AG08395 (cell line): ENCODE results near the gene SENP6.
"Not testable (repeated sequence)": the region's sequence is repeated elsewhere in the genome, so short reads cannot be mapped to it uniquely, and the experiment has no call there.

Source experiments
- DNase-seq: peaks from one replicate; pipeline ENCODE4 v3.0.0; 2012; ENCODE audit warnings: mixed read lengths, low spot score

Gene SENP6

DNA sequence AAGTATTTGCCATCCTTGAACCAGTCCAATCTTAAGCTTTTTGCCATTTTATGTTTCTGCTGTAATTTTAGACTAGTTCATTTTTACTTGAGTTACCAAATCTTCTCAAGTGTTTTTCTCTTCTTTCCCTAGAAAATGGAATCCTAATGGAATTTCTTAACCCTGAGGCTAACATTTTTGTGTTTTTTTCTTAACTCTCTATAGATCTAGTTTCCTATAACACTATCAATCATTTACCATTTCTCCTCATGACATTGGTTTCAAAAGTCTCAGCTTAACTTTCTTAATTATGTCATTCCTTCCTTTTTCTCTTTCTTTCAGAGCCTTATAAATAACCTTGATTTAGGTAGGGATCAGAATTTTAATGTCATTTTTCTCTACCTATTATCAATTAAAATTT, 54.8 kb downstream of the SENP6 start:
- DNase-seq = no peak

DNA sequence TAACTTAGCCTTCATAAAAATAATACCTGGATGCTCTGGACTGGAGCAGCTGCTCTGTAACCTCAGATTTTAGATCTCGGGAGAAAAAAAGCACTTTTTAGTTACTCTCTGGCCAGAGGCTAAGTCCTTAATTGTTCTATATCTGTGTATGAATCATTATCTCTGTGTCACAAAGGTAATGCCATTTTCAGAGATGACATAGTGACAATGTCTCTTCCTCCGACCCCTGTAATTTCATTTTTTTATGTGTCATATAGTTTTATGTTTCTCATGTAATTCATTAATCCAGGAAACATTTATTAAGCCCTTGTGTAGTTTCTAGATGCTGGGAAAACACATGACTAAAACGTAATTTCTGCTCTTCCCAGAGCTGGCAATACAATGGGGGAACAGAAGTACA, 55.6 kb downstream of the SENP6 start:
- DNase-seq = no peak

DNA sequence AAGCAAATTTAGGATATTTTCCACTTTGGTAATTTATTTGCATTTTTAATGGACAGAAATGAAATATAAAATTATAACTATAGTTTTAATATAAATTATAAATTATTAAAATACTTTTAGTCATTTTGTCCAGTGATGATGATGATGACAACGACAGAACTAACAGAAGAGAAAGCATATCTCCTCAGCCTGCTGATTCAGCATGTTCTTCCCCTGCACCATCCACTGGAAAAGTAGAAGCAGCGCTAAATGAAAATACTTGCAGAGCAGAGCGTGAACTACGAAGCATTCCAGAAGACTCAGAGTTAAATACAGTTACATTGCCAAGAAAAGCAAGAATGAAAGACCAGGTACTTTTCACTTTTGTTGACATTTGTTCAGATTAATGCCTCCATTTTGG, 64.9 kb downstream of the SENP6 start:
- DNase-seq = no peak

DNA sequence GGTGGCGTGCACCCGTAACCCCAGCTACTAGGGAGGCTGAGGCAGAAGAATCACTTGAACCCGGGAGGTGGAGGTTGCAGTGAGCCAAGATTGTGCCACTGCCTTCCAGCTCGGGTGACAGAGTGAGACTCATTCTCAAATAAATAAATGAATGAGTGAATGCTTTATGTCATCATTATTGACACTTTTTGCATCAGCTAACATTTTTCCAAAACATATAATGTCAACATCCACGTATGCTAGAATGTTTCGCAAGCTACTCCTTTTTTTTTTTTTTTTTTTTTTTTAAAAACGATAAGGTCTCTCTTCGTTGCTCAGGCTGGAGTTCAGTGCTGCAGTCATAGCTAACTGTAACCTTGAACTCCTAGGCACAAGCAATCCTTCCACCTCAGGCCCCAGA, 72.2 kb downstream of the SENP6 start:
- no peak for DNase-seq

DNA sequence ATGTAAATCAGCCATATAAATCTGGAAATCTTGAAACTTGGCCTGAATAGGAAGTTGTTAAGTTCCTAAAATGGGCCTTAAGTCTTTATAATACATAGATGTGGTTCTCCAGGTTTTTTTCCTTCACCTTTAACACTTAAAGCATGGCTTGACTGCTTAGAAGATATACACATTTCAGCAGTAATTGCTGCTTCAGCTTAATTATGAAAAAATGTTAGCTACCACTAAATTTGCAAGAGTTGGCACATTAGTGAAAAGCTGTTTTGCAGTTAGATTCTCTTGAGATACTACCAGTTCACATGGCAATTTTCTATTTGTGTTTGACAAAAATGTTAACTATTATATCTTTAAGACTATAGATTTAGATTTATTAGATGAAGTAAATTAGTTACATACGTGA, 74.7 kb downstream of the SENP6 start:
- DNase-seq = no peak

DNA sequence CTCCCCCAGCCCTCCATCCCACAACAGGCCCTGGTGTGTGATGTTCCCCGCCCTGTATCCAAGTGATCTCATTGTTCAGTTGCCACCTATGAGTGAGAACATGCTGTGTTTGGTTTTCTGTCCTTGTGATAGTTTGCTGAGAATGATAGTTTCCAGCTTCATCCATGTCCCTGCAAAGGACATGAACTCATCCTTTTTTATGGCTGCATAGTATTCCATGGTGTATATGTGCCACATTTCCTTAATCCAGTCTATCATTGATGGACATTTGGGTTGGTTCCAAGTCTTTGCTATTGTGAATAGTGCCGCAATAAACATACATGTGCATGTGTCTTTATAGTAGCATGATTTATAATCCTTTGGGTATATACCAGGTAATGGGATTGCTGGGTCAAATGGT, 80.9 kb downstream of the SENP6 start:
- not testable (repeated sequence) for DNase-seq

DNA sequence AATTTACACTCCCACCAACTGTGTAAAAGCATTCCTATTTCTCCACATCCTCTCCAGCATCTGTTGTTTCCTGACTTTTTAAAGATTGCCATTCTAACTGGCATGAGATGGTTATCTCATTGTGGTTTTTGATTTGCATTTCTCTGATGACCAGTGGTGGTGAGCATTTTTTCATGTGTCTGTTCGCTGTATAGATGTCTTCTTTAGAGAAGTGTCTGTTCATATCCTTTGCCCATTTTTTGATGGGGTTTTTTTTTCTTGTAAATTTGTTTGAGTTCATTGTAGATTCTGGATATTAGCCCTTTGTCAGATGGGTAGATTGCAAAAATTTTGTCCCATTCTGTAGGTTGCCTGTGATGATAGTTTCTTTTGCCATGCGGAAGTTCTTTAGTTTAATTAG, 81.3 kb downstream of the SENP6 start:
- not testable (repeated sequence) for DNase-seq

DNA sequence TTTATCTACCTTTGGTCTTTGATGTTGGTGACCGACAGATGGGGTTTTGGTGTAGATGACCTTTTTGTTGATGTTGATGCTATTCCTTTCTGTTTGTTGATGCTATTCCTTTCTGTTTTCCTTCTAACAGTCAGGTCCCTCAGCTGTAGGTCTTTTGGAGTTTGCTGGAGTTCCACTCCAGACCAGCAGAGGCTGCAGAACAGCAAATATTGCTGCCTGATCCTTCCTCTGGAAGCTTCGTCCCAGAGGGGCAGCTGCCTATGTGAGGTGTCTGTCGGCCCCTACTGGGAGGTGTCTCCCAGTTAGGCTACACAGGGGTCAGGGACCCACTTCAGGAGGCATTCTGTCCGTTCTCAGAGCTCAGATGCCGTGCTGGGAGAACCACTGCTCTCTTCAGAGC, 85.9 kb downstream of the SENP6 start:
- DNase-seq = not testable (repeated sequence)

DNA sequence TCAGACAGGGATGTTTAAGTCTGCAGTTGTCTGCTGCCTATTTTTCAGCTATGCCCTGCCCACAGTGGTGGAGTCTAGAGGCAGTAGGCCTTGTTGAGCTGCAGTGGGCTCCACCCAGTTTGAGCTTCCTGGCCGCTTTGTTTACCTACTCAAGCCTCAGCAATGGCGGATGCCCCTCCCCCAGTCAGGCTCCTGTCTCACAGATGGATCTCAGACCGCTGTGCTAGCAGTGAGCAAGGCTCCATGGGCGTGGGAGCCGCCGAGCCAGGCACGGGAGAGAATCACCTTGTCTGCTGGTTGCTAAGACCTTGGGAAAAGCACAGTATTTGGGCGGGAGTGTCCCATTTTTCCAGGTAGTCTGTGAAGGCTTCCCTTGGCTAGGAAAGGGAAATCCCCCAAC, 86.3 kb downstream of the SENP6 start:
- not testable (repeated sequence) for DNase-seq

DNA sequence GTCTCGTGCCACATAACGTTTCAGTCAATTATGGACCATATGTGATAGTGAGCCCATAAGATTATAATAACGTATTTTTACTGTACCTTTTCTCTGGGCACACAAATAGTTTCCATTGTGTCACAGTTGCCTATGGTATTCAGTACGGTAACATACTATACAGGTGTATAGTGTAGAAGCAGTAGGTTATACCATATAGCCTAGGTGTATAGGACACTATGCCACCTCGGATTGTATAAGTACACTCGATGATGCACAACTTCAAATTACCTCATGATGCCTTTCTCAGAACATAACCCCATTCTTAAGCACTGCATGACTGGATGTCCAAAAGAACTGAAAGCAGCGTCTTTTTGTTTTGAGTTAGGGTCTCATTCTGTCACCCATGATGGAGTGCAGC, 87.9 kb downstream of the SENP6 start:
- no peak for DNase-seq

DNA sequence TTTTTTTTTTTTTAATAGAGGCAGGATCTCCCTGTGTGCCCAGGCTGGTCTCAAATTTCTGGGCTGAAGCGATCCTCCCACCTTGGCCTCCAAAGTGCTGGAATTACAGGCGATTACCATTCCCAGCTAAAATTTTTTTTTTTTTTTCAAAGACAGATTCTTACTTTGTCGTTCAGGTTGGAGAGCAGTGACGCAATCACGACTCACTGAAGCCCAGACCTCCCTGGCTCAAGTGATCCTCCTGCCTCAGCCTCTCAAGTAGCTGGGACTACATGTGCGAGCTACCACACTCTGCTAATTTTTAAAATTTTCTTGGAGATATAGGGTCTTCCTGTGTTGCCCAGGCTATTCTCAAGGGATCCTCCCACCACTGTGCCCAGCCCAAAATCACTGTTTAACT, 89.3 kb downstream of the SENP6 start:
- no peak for DNase-seq

DNA sequence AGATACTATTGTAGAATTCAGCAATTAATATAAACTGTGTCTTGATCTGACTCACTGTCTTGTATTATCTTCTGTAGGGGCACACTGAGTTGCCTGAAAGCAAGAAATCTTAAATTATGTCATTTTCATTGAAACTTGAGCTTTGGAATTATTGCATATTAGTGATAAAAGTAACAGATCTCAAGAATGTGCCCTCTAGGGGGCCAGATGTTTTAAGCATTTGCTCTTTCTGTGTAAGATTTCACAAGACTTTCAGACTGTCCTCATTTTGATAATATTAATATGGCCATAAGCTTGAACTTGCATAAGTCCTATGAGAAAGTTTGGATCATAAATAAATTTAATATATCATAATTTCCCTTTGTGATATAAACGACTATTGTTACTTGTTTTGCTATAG, 91.9 kb downstream of the SENP6 start:
- no peak for DNase-seq

DNA sequence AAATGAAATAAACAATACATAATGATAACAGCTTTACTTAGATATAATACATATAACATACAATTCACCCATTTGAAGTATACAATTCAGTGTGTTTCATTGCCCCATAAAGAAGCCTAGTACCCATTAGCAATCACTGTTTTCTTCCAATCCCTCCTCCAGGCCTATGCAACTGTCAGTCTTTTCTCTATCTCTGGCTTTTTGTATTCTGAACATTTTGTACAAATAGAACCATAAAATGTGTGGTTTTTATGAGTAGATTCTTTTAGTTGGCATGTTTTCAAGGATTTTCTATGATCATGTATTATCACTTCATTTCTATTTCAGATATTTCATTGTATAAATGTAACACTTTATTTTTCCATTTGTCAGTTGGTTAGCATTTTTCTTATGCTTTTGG, 92.7 kb downstream of the SENP6 start:
- DNase-seq = no peak

DNA sequence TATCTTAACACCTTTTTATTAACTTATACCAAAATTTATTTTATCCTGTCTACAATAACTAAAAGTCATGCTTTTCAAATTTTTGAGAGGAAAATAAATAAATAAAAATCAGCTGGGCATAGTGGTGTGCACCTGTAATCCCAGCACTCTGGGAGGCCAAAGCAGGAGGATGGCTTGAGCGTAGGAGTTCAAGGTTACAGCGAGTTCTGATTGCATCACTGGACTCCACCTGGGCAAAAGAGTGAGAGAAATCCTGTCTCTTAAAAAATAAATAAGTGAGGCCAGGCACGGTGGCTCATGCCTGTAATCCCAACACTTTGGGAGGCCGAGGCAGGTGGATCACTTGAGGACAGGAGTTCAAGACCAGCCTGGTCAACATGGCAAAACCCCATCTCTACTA, 106.7 kb downstream of the SENP6 start:
- DNase-seq = not testable (repeated sequence)

DNA sequence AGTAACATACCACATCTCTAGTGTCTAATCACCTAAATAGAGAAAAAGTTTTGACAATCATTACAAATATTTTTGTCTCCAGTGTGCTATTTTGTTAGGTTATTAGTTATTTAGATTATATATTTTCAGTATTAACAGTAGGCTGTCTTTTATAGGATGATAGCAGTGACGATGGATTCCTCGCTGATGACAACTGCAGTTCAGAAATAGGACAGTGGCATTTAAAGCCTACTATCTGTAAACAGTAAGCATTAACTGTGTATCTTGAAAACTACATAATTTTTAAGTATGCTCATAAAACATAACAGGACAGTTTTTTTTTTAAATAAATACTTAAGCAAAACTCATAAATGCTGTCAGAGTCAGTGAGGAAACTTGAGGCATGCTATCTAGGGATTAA, 109.5 kb downstream of the SENP6 start:
- no peak for DNase-seq

DNA sequence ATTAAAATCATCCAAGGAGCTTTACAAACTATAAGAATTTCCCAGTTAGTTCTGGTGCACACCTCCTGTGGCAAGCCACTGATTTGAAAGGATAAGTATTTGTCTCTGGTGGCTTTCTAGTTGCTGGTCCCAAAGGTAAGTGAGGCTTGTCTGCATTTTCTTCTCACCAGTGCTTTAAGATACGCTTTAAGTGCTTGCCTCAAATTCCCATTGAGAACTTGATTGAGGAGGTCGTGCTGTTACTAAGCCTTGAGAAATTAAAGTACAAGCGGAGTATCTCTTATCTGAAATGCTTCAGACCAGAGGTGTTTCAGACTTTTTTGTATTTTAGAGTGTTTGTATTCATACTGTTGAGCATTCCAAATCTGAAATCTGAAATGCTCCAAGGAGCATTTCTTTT, 117.5 kb downstream of the SENP6 start:
- no peak for DNase-seq

DNA sequence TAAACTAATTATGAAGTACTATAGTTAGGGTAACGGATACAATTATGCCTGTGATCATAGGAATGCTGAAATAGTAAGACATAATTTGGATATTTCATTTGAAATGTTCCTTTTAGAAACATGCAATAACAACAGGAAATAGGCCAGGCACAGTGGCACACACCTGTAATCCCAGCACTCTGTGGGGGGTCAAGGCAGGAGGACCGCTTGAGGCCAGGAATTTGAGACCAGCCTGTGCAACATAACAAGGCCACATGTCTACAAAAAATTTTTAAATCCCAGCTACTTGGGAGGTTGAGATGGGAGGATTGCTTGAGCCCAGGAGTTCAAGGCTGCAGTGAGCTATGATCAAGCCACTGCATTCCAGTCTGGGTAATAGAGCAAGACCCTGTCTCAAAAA, 121.7 kb downstream of the SENP6 start:
- DNase-seq = no peak

DNA sequence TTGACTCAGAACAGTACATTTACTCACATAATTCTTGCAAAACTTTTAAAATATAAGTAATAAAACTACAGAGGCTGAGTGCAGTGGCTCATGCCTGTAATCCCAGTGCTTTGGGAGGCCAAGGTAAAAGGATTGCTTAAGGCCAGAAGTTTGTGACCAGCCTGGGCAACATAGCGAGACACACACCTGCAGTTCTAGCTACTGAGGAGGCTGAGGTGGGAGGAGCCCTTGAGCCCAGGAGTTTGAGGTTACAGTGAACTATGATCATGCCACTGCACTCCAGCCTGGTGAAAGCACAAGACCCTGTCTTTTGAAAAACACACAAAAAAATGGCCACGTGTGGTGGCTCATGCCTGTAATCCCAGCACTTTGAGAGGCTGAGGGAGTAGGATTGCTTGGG, 125.5 kb downstream of the SENP6 start:
- no peak for DNase-seq

DNA sequence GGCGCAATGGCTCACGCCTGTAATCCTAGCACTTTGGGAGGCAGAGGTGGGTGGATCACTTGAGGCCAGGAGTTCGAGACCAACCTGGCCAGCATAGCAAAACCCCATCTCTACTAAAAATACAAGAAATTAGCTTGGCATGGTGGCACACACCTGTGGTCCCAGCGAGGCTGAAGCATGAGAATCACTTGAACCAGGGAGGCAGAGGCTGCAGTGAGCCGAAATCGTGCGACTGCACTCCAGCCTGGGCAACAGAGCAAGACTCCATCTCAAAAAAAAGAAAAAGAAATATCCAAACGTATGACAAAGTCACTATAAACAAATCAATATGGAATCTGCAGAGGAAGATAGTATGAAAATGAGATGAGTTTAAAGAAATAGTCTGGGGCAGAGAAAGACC, 129.3 kb downstream of the SENP6 start:
- not testable (repeated sequence) for DNase-seq

DNA sequence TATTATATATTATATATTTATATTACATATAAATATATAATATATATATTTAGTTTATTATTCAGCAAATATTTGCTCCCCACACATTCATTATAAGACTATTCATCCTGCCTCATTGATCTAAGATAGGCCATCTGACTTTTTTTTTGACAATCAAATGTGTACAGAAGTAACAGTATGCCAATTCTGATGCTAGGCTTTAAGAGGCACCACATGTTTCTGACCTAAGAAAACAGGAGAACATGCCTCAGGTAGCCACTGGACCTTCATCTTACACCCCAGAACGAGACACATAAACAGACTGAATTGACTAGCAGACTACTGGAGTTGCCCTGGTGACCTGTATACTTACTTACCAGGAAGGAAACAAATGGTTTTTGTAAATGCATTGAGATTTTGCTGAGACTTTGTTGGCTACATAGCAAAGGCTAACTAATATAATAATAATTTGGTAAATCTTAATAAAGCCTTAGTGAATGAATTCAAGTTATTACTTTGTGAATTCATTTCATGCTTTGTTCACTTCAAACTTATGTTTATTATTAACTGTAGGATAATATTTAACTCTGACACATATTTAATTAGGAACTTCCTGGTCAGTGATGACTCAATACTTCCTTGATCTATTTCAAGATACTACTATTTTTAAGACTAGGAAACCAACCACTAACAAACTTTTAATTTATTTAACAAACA, 134.0 kb downstream of the SENP6 start:
- DNase-seq = peak; percentile 37

DNA sequence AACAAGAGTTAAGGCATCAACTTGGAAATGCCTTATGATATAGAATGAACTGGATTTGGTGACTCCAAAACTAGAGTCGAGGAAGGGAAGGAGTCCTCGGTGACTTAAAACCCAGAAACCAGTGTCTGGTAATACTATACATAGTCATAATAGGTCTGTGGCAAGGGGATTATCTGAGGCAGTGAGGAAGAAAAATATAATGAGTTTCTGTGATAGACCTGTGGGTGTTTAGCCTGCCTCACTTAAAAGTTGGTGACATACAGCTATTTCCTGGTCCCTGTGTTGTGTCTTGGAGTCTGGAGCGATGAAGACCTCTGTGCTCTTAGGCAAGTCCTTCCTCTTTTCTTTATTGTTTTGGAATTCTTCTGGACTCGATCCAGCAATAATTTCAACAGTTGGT, 142.3 kb downstream of the SENP6 start:
- DNase-seq = no peak

DNA sequence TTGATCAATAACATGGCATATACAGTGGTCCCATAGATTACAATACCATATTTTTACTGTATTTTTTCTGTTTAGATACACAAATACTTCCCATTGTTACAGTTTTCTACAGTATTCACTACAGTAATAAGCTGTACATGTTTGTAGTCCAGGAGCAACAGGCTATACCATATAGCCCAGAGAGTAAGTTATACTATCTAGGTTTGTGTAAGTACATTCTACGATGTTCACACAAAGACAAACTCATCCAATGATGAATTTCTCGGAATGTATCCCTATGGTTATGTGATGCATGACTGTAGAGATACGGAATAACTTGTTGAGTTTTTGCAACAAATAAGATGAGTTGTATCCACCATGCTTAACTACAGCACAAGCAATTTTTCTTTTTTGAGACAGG, 143.7 kb downstream of the SENP6 start:
- no peak for DNase-seq

DNA sequence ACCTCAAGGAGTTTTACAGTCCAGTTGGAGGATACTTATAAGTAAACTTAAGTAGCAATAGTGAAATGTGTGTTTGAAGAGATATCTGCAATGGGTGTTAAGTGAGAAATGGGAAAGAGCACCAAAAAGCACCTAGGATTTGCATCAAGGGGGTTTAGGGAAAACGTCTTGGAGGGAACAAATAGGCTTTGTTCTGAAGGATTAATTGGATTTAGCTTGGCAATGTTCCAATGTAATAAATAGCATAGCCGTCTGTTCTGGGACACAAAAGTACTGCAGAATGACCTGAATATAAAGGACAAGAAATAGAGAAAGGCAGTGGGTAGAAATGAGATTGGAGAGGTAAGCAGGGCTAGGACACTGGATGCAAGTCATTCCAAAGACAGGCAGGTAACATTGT, 144.5 kb downstream of the SENP6 start:
- DNase-seq = no peak

DNA sequence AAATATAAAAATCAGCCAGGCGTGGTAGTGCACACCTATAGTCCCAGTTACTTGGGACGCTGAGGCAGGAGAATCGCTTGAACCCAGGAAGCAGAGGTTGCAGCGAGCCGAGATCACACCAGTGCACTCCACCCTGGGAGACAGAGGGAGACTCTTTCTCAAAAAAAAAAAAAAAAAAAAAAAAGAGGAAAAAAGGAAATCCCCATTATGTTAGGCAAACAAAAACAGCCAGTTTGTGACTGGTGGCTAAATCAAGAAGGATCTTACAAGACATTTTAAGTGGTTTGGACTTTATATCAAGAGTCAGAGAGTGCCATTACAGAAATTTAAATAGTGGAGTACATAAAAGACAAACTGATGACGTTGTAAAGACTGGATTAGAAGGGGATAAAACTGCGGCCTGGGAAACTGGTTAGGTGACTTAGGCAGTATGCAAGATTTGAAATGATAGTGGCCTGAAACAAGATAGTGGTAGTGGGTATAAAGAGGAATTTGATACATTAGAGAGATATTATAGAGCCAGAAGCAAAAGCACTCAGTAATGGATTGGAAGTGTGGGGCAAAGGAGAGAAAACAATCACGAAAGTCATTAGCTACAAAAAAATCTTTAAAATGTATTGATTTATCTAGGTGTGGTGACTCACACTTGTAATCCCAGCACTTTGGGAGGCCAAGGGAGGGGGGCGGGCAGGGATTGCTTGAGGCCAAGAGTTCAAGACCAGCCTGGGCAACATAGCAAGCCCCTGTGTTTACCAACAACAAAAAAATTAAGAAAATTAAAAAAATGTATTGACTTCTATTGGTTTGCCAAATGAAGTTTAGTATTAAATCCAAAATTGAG, 145.7 kb downstream of the SENP6 start:
- DNase-seq = no peak
